ENCODE data around the gene NDUFA11. TPM values are rescaled to one million over a fixed set of nuclear protein-coding genes. Genes with fewer than 3 reads are reported as not detected.

Gene NDUFA11
- total RNA-seq, 1 donor from 2014 or later, result 253 TPM

DNA sequence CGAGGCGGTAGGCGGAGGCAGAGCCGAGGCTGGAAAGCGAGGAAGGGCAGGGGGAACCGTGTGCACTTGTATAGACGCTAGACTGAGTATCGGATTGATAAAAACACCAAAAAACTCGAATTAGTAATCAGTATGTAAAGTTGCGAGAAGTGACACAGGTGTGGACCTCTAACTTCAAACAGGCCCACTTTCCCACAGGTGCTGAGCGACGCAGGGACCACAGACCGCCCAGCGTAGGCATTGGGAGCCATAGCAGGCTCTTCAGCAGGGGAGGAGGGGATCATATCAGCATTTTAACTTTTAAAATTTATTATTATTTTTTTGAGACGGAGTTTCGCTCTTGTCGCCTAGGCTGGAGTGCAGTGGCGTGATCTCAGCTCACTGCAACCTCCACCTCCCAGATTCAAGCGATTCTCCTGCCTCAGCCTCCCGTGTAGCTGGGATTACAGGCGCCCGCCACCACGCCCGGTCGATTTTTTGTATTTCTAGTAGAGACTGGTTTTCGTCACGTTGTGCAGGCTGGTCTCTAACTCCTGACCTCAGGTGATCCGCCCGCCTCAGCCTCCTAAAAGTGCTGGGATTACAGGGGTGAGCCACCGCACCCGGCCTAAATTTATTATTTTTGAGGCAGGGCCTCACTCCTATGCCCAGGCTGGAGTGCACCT, 1.7 kb upstream of the NDUFA11 start:
- H3K4me3 Mint-ChIP-seq, result peak overlapping the region; percentile 97
- peaks cover 13% of the 10 kb centered on the region for H3K4me1 Mint-ChIP-seq (ENCODE audit: unreplicated experiment)
- DNase-seq (ENCODE audit: extremely low spot score, unreplicated experiment), result no peak
- H3K36me3 Mint-ChIP-seq, result peaks cover 4% of the 10 kb centered on the region
- H3K27me3 Mint-ChIP-seq, result no peaks in the 10 kb centered on the region
- H3K27ac Mint-ChIP-seq, result no peak overlapping the region
- H3K9me3 Mint-ChIP-seq, result no peaks in the 10 kb centered on the region
- TF ChIP-seq, protein P1, sequence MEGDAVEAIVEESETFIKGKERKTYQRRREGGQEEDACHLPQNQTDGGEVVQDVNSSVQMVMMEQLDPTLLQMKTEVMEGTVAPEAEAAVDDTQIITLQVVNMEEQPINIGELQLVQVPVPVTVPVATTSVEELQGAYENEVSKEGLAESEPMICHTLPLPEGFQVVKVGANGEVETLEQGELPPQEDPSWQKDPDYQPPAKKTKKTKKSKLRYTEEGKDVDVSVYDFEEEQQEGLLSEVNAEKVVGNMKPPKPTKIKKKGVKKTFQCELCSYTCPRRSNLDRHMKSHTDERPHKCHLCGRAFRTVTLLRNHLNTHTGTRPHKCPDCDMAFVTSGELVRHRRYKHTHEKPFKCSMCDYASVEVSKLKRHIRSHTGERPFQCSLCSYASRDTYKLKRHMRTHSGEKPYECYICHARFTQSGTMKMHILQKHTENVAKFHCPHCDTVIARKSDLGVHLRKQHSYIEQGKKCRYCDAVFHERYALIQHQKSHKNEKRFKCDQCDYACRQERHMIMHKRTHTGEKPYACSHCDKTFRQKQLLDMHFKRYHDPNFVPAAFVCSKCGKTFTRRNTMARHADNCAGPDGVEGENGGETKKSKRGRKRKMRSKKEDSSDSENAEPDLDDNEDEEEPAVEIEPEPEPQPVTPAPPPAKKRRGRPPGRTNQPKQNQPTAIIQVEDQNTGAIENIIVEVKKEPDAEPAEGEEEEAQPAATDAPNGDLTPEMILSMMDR (conservative IDR thresholded peaks at IDR 0.05), result no peak

DNA sequence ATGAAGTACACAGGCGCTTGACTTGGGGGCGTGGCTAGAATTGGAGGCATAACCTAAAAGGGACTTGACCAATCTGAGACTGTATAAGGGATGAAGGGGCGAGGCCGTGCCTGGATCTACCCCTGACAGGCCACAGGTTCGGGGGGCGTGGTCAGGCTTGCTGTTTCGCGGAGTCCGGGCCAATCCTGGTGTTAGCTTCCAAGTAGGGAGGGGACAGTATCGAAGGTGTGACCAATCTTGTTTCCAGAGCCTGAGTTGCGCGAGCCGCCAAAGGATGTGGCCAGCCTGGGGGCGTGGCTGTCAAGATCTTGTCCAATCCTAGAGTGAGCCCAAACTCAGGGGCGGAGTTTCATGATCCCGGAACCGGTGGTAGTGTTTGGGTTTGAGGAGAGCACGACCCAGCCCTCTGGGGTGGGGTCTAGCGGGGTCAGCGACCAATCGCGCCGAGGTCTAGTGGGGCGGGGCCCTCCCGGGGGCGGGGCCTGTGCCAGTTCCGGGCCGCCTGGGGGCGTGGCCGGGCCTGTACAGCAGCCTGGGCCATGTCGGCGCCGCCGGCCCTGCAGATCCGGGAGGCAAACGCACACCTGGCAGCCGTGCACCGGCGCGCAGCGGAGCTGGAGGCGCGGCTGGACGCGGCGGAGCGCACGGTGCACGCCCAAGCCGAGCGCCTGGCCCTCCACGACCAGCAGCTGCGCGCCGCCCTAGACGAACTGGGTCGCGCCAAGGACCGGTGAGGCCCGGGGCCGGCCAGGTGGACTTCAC, 943 bp upstream of the NDUFA11 start, which contains the start of gene VMAC:
Gene VMAC (plus strand): TSS at position 521 of the 762 bp plus-strand sequence. CDS start 19 bp downstream, at position 540.
- Mint-ChIP-seq H3K4me3 (peak within 1 kb of the TSS; percentile 97), H3K27me3 (no peaks in the 10 kb centered on the region), H3K4me1 (ENCODE audit: unreplicated experiment) (peaks cover 9% of the 10 kb centered on the region), H3K9me3 (no peaks in the 10 kb centered on the region), H3K36me3 (peaks cover 7% of the 10 kb centered on the region), H3K27ac (peak within 1 kb of the TSS; percentile 100)
- DNase-seq (ENCODE audit: extremely low spot score, unreplicated experiment), result peak; percentile 99
- TF ChIP-seq, protein P1 (conservative IDR thresholded peaks at IDR 0.05), result no peak

DNA sequence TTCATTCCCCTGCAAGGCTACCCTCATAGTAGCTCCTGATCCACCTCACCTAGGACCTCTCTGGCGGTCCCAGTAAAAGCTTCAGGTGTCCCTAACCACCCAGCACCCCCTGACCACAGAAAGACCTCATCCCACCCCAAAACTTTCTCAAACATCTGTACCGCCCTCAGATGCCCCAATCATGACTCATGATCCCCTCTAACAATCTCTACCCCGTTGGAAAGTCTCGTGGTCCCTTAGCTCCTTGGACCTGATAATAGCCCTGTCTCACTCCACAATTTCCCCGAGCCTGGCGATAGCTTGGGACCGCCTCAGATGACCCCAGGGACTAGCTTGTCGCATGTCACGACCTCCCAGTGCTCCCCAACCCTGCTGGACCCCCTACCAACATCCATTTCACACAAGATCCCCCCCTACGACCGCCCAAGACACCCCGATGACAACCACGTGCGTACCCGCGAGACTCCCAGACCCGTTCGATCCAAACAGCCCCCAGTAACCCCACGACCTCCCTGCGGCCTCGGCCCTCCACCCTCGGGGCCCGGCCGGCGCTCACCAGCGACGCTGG, 450 bp downstream of the NDUFA11 start:
- peaks cover 7% of the 10 kb centered on the region for H3K36me3 Mint-ChIP-seq
- H3K9me3 Mint-ChIP-seq, result no peaks in the 10 kb centered on the region
- H3K4me1 Mint-ChIP-seq (ENCODE audit: unreplicated experiment), result peaks cover 9% of the 10 kb centered on the region
- no peaks in the 10 kb centered on the region for H3K27me3 Mint-ChIP-seq
- peak overlapping the region; percentile 100 for H3K27ac Mint-ChIP-seq
- no peak for DNase-seq (ENCODE audit: extremely low spot score, unreplicated experiment)
- peak overlapping the region; percentile 97 for H3K4me3 Mint-ChIP-seq
- TF ChIP-seq, protein P1 (conservative IDR thresholded peaks at IDR 0.05), result no peak

DNA sequence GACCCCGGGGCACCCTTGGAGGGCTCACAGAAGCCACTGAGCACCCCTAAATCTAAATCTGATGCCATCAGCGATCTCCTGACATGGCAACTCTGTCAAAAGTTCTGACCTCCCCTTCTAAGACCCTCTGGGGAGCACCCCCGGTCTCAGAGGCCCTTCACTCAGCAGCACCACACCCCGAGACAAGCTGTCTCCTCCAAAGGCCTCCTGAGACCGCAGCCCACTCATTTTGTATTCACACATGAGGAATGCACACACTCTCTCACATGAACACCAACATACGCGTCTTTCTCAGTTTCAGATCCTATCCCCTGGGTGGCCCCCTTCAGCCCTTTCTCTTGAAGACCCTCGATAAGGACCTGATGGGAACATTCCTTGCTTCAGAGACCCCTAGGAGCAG, 2.6 kb downstream of the NDUFA11 start:
- peaks cover 7% of the 10 kb centered on the region for H3K36me3 Mint-ChIP-seq
- TF ChIP-seq, protein P1 (conservative IDR thresholded peaks at IDR 0.05), result no peak
- no peaks in the 10 kb centered on the region for H3K27me3 Mint-ChIP-seq
- H3K4me1 Mint-ChIP-seq (ENCODE audit: unreplicated experiment), result peaks cover 5% of the 10 kb centered on the region
- peak overlapping the region; percentile 41 for H3K27ac Mint-ChIP-seq
- H3K4me3 Mint-ChIP-seq, result peak overlapping the region; percentile 39
- DNase-seq (ENCODE audit: extremely low spot score, unreplicated experiment), result no peak
- no peaks in the 10 kb centered on the region for H3K9me3 Mint-ChIP-seq

DNA sequence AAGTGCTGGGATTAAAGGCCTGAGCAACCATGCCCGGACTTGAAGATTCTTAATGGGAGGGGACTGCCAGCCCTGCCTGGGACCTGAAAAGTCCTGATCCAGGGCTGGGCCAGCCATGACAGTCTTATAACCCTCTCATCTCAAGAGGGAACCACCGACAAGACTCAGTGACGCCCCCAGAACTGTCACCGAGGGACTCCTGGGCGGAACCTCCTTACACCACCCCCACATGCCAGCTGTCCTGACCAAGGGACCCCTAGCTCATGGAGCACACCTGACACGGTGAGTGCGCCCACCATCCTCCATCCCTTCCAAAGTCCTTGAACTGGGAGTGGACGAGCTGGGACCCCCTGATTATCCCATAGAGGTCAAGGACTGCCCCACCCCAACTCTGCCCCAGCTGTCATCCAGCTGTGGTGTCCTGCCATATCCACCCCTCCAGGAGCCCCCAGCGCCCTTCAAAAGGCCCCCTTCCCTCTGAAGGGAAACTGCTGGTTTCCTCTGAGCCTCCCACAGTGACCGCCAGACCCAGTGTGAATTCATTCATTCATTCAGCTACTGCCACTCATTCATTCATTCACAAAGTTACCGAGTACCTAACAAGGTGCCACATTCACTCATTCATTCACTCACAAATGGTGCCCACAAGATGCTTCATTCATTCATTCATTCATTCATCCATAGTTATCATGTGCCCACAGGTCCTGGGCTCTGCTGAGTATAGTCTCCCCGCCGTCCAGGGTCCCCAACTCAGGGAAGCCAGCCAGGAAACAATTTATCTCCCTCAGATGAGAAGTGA, 3.7 kb downstream of the NDUFA11 start:
- H3K9me3 Mint-ChIP-seq, result no peaks in the 10 kb centered on the region
- peaks cover 5% of the 10 kb centered on the region for H3K4me1 Mint-ChIP-seq (ENCODE audit: unreplicated experiment)
- peak overlapping the region; percentile 36 for H3K4me3 Mint-ChIP-seq

More for the DNA sequence above, 3.7 kb downstream of the NDUFA11 start:
- Mint-ChIP-seq H3K36me3 (peaks cover 10% of the 10 kb centered on the region), H3K27ac (no peak overlapping the region), H3K27me3 (no peaks in the 10 kb centered on the region)
- TF ChIP-seq, protein P1 (conservative IDR thresholded peaks at IDR 0.05), result no peak
- DNase-seq (ENCODE audit: extremely low spot score, unreplicated experiment), result no peak

All from type B pancreatic cell (in vitro differentiated cells).